Stimulated activated CD8-positive, alpha-beta memory T cell treated with anti-CD3 and anti-CD28 coated beads, Interleukin-4, amount 100 ng/mL, for 24 hours (primary cell): Measurements from ENCODE around the gene OR13J1.
"Not testable (repeated sequence)": the region's sequence is repeated elsewhere in the genome, so short reads cannot be mapped to it uniquely, and the experiment has no call there.

Experiments used
- DNase-seq: peaks from one replicate; pipeline ENCODE4 v3.0.0-alpha.2; 2020; ENCODE audit warnings: low read depth

The OR13J1 gene

DNA sequence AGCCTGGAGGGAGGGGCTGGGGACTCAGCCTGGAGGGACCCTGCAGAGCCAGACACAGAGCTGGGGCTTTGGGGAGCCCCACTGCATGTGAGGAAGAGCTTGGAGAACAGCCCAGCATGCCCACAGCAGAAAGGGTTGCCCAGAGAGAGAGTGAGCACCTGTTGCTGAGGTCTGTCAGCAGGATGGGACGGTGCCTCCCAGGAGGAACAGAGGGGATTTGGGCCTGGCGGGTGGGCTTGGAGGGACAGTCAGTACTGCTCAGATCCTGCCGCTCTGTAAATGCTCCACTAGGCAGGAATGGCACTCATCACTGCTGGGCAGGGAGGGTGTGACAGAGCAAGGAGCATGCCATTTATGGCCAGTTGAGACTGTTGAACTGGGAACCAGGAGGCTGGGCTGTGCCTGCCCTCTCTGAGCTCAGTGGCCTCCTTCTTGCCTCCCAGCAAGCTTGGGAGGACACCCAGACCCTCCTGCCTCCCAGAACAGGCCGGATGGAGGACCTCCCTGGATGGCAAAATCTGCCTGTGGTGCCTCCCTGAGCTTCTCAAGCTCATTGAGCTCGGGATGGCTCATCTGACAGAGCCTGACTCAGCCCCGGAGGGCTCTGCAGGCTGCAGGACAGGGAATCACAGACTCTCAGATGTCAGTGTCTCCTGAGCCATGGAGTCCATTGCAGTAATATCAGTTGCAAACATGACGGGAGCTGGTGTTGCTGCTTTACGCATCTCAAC lies 35.0 kb upstream of the OR13J1 start:
- DNase-seq: no peak

DNA sequence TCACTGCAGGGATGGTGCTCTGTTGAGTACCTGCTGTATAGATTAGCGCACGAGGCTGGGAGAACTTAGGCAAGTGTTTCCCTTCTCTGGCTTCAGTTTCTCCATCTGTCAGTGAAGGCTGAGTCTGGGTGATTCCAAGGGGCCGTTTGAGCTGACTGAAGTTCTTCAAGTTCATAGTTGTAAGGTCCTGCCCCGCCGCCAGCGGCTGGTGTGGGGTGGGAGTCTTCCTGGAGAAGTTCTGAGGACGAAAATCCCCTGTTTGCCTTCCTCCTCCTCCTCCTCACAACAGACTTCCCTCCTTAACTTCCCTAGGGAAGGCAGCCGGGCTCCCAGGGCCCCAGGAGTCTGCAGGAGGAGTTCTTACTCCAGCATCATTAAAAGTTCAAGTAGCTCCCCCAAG lies 34.1 kb upstream of the OR13J1 start:
- no peak for DNase-seq

DNA sequence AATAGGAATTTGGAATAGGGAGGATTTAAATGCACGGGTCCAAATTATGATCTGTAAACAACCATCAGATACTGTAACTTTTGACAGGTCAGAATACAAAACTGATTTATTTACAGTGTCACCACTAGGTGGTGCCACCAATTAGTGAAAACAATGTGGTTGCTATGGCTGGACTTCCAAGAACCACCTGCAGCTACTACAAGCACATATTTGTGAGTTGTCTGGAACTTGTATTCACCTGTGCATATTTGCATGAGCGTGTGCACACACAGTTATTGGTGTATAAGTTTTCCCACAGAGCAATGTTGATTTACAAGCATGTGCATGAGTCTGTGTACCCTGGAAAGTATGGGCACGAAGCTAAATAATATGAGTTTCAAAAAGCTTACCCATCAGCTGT lies 32.8 kb upstream of the OR13J1 start:
- DNase-seq: no peak

DNA sequence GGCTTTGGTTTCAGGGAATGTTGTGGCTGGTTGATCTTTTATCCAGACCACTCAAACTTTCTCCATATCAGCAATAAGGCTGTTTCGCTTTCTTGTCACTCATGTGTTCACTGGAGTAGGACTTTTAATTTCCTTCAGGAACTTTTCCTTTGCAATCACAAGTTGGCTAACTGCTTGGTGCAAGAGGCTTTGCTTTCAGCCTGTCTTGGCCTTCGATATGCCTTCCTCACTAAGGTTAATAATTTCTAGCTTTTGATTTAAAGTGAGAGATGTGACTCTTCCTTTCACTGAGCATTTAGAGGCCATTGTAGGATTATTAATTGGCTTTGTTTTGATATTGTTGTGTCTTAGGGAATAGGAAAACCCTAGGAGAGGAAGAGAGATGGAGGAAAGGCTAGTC lies 28.8 kb upstream of the OR13J1 start:
- no peak for DNase-seq

DNA sequence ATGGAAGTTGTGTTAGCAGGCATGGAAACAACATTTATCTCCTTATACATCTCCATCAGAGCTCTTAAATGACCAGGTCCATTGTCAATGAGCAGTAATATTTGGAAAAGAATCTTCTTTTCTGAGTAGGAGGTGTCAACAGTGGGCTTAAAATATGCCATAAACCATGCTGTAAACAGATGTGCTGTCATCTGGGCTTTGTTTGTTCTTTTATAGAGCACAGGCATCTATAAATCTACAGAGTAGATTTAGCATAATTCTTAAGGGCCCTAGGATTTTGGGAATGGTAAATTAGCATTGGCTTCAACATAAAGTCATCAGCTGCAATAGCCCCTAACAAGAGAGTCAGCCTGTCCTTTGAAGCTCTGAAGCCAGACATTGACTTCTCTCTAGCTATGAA lies 28.1 kb upstream of the OR13J1 start:
- no peak for DNase-seq

DNA sequence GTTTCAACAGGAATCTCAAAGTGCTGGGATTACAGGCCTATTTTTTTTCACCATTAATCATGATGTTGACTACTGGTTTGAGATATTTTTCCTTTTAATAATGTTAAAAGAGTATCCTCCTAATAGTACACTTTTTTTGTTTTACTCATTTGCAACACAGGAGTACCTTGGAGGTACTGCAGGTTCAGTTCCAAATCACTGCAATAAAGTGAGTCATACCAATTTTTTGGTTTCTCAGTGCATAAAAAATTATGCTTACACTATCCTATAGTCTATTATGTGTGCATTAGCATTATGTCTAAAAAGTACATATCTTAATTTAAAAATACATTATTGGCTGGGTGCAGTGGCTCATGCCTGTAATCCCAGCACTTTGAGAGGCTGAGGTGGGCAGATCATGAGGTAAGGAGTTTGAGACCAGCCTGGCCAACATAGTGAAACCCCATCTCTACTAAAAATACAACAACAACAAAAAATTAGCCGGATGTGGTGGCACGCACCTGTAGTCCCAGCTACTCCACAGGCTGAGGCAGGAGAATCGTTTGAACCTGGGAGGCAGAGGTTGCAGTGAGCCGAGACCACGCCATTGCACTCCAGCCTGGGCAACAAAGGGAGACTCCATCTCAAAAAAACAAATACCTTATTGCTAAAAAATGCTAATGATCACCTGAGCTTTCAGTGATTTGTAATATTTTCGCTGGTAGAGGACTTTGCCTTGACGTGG lies 27.3 kb upstream of the OR13J1 start:
- DNase-seq: not testable (repeated sequence)

DNA sequence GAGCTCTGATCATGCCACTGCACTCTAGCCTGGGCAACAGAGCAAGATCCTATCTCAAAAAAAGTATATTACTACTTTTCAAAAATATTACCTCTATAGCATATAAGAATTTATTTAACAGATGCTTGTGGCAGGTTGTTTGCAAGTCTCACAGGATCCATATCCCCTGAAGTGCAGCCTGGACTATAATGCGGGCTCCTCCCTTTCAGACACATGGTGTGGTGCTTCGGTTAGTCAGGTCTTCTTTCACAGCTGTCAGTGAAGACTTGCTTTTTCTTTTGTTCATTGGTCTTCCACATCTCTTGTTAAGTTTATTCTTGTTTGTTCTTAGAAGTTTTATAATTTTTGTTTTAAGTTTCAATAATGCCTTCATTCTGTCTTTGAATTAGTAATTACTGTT lies 26.4 kb upstream of the OR13J1 start:
- DNase-seq: no peak

DNA sequence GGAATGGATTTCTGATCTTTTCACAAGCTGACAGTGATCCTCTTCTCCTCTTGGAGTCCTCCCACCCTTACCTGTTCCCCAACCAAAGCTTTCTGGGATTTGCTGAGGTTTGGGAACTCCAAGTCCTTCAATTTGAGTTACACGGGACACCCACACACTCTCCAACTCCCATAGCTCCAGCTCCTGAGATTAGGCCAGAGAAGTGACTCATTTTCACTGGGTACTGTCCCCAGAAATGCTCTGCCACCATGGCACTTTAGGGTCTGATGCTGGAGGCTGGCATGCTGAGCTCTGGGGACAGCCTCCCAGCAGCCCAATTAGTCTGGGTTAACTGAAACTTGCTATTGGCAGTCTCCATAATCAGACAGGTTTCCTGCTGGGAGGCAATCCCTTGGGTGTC lies 21.9 kb upstream of the OR13J1 start:
- no peak for DNase-seq

DNA sequence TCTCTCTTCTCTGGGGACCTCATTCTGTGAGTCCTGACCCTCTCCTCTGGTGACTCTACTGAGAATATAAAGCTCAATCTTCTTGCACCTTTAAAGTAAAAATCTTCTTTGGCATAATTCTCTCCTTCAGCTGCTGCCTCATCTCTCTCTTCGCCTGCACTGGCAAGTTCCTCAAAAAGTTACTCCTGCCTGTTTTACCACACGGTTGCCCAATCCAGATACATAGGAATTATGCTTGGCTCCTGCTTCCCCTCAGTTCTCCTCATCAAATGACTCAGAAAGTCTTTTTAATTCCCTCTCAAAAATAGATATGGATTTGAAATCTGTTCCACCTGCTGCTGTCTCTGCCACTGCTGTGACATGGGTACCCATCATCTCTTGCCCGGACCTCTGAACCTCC lies 21.4 kb upstream of the OR13J1 start:
- no peak for DNase-seq

DNA sequence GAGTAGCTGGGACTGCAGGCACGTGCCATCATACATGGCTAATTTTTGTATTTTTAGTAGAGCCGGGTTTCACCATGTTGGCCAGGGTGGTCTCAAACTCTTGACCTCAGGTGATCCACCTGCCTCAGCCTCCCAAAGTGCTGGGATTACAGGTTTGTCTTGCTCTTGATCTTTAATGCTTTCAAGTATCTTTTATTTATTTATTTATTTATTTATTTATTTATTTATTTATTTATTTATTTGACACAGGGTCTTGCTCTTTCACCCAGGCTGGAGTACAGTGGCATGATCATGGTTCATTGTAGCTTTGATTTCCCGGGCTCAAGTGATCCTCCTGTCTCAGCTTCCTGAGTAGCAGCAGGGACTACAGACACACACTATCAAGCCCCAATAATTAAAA lies 14.7 kb upstream of the OR13J1 start:
- DNase-seq: not testable (repeated sequence)

DNA sequence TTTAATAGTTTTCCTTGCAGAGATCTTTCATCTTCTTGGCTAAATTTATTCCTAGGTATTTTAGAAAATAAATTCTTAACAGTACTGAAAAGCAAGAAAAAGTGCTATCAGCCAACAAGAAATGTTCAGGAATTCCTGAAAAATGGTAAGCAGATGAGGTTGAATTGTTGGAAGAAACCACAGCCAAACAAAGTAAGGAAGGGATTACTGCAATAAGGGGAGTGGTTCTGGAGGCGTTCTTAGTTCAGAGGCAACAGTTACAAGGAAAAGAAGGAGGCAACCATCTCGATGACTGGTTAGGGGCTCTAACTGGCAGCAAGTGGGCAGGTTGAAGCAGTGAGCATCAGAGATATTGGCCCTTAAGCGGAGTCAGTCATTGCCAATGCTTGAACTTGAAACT lies 12.8 kb upstream of the OR13J1 start:
- DNase-seq: no peak

DNA sequence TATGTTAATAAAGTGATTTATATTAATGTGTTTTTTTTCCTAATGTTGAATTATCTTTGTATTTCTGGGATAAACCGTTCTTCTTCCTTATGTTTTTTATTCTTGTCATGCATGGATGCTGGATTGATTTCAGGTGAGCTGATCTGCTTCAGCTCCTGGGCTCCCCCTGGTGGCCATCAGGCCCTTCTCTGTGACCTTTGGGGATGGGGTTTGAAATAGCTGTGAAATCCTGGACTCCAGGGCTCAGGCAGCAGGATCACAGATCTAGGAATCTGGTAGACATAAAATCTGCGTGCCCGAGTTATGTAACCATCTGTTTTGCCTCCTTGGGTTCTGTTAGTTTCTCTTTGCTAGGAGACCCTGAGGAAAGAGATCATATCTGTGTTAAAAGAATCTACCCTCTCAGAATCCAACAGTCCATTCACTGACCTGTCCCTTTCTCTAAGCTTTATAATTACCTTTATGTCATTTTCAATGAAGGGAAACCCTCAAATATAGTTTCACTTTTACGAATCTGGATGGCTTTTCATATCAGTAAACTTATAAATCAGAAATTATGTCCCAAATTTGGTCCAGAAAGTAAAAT lies 12.2 kb upstream of the OR13J1 start:
- DNase-seq: peak; percentile 64

DNA sequence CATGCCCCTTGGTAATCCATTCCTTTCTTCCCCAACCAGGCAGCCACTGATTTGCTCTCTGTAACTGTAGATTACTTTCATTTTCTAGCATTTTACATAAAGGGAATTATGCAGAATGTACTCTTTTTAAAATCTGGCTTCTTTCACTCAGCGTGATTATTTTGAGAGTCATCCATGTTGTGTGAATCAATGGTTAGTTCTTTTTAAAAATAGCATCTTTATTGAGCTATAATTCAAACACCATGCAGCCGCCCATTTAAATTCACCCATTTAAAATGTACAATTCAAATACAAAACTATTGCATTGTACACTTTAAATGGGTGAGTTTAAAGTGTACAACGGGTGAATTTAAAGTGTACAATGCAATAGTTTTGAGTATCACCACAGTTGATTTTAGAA lies 2.3 kb upstream of the OR13J1 start:
- DNase-seq: no peak

DNA sequence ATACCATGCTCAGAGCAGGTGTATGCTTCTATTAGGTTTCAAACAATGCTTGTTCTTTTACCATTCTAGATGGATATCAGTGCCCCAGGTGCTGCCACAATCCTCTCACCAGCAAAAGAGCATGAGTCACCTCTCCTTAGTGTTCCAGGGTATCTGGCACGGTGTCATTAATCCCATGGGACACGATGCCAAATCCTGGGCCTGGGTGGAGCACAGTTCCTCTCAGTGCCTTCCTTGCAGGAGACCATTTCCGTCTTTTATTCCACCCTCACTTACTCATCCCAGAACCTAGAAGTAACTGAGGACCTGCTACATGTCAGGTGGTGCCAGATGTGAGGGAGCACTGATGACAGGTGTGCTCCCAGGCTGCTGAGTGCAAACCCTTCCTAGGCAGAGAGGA lies 1.3 kb upstream of the OR13J1 start:
- DNase-seq: no peak

DNA sequence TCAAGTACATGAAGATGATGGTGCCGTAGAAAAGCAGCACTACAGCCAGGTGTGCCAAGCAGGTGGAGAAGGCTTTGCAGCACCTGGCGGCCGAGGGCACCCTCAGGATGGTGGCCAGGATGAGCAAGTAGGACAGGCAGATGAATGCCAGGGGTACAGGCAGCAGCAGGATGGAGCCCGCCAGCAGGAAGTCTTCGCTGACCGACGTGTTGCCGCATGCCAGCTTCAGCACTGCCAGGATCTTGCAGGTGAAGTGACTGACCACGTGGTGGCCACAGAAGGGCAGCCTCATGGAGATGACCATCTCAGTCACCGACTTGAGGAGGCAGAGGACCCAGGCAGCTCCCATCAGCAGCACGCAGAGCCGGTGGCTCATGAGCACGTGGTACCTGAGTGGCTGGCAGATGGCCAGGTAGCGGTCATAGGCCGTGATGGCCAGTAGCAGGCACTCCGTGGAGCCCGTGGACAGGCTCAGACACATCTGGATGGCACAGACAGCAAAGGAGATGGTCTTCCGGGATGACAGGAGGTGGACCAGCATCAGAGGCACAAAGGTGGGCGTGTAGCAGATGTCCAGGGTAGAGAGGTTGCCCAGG lies 482 bp downstream of the OR13J1 start:
- no peak for DNase-seq

DNA sequence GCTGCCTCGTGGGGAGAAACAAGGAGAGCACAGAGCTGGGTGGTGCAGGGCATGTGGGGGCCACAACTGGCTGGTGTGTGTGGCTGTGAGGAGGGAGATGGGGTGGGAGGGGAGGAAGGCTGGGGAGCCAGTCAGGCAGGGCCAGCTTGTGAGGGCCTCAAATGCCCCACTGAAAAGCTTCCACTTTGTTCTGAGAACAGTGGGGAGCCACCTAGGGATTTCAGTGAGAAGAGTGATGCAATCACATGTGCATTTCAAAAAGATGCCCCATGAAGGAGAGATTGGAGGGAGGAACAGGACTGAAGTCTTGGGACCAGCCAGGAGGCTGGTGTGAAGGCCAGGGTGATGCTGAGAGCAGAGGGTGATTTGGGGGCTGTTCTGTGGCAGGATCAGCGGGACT lies 1.3 kb downstream of the OR13J1 start:
- DNase-seq: no peak

DNA sequence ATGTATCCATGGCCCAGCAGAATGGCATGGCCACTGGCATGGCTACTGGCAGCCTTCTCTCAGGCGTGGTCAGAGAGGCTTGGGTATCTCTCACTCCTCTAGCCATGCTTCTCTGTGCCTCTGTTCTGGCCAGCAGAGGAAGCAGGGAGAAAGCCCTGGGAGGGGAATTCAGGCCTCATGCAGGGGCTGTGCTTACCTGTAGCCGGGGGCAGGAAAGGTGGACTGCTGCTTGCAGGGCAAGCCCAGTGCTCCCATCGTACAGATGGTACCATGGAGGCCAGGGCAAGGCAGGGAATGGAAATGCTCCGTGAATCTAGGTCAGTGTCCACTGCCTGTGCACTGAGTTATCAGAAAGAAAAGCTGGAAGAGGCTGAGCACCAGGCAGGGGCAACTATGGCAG lies 2.7 kb downstream of the OR13J1 start:
- no peak for DNase-seq

DNA sequence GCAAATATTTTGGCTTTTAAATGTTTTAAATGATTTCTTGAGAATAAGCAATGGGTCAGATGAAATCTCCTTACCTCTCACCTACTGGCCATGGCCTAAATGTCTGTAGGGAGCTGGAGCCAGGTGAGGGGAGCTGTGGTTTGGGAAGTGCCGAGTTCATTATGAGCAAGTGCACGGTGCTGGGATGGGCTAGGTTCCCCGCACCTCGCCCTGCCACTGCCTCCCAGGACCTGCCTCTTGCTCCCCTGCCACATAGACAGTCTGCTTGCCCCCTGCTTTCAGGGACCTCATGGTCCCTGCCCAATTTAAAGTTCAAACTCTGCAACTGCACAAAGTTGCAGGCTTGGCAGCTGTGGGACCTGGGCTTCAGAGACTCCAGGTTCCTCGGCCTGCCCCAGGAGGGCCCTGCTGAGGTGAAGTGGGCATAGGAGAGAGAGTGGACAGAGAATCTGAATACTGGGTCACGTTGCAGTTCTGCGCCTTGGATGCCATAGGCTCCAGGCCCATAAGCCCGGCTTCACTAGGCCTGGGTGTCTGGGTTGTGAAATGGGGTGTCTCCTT lies 5.4 kb downstream of the OR13J1 start:
- DNase-seq: no peak

DNA sequence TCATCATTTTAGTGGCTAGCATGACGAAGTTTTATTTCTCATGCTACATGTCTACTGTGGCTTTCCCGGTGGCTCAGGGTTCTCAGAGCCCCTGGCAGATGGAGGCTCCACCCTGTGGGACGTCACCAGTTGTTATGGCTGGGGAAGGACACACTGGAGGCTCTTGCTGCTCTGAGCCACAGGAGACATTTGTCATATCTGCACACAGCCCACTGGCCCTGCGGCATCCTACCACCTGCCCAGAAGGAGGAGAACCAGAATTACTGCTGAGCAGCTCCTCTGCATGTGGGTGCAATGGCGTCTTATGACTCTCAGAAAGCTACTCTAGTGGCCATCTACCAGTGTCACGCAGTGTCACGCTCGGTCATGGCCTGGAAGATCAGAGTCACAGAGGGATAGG lies 6.6 kb downstream of the OR13J1 start:
- DNase-seq: no peak

DNA sequence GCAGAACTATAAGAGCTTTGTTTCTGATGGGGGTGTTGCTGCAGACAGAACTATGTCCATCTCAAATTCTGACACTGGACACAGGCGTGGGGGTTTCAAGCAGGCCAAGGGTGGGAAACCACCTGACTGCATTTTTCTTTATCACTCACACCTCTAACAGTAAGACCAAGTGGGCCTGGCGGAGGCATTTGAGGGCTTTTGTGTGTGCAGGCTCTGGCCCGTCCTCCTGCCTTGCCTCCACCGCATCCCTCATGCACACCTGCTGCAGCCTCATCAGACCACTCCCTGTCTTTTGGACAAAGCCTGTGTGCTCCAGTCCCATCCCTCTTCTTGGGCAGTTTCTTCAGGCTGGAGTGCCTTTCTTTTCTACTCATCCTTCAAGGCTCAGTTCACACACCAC lies 7.9 kb downstream of the OR13J1 start:
- DNase-seq: no peak

DNA sequence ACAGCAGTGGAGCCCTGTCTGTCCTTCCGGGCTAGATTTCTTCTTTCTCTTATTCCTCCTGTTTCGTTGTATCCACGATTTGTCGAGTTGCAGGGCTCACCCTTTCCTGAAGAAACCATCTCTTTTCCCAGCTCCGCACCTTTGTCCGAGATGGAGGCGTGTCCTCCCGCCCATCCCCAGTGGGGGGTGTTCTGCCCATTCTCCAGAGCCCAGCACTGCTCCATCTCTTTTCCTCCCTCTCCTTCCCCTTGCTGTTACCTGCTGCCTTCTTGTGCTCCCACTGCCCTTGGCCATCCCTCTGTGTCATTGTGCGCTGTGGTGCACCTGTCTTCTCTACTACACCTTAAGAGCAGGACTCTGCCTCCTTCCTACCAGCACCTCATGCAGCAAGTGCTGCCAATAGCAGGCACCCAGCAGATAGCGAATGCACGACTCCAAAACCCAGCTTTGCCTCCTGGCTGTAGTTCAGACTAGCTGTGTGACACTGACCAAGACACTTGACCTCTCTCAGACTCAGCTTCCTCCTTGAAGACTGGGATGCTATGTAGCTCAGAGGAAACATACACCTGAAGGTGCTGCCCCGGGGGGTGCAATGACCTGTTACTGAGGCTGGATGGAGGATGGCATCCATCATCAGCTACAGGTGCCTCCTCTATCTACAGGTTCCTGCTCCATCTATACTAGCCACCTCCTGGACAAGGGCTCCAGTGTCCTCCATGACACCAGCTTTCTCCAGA lies 8.9 kb downstream of the OR13J1 start:
- DNase-seq: no peak

DNA sequence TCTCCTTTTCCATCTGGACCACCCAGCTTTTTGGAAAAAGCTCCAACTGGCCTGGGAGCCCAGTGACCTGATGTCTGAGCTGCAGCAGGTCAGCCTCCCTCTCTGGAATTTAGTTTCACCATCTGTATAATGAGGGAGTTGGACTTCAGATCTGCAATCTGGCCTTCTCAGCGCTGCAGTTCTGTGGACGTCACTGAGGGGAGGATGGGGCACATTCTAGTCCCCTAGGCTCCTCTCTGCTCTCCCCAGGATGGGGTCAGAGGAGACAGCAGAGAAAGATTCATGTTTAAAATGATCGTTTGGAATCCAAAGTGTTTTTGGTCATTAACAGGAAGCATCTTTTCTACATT lies 10.2 kb downstream of the OR13J1 start:
- no peak for DNase-seq
